GM21526 (cell line): ENCODE measurements around the gene ZNF639.

Experiments used
- ATAC-seq: cut with Tn5 transposase; IDR thresholded peaks from one replicate; pipeline ENCODE4 v1.9.1; 2021; ENCODE audit warnings: moderate library complexity; ENCODE audit not compliant: unreplicated experiment, low FRiP score

ZNF639 gene

DNA sequence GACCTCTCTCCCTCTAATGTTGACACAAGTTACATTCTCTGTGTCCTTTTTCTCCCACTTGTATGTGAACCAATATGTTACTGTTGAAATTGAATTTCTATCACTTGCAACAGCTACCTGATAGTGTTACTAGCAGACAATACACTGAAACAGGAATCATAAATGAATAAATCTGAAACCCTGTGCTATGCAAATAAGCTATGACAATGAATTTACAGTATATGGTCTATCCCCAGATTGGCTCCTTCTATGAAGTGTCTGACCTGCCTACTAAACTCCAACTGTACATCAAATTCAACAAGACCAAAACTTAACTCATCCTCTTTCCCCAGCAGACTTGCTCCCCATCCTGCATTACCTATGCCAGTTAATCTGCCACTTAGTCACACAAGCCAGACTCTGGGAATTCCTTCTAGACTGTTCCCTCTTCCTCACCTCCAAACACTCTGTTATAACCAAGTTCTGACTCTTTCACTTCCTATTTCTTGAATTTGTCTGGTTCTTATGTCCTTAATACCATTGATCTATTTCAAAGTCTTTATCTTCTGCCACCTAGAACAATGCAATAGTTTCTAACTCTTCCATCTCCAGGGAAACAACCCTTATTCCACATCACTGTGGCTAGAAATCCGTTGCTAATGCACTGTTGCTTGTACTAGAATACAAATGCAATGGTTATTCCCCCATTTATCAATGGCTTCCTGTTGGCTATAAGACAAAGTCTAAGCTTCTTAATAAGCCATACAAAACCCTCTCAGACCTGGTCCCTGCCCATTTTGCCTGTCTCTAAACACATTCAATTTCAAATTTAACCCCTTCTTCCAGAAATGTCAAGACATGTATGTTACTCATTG lies 13.4 kb upstream of the ZNF639 start:
- ATAC-seq = peak; percentile 96

GRCh38 chr3:179318876-179319275 lies 4.0 kb upstream of the ZNF639 start:
- no peak for ATAC-seq

GRCh38 chr3:179321668-179322285 lies 1.1 kb upstream of the ZNF639 start:
- ATAC-seq = no peak

- ATAC-seq = peak; percentile 37
Observed at GRCh38 chr3:179323197-179324110, 623 bp downstream of the ZNF639 start.

DNA sequence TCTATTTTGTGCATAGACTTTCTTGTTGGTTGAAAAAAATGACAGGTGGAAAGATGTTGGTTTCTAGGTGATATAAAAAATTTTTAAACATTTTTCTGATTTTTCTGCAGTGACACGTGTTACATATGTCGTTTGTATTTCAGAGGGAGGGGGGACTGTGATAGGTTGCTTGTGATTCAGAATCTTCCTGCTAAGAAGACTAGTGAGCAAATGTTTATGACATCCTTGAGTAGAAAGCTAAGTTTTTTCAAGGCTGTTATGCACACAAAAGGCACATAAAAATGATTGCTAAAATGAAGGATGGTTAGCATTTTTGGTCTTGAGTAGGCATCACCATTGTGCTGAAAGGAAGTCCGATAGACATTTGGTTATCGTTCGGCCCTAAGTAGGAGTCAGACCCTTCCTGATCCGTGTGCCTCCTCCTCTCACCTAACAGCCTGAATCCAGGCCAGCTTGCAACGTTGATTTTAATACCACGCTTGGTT lies 1.5 kb downstream of the ZNF639 start:
- ATAC-seq = no peak

- ATAC-seq = no peak
Observed at GRCh38 chr3:179330438-179330837, 7.6 kb downstream of the ZNF639 start.

DNA sequence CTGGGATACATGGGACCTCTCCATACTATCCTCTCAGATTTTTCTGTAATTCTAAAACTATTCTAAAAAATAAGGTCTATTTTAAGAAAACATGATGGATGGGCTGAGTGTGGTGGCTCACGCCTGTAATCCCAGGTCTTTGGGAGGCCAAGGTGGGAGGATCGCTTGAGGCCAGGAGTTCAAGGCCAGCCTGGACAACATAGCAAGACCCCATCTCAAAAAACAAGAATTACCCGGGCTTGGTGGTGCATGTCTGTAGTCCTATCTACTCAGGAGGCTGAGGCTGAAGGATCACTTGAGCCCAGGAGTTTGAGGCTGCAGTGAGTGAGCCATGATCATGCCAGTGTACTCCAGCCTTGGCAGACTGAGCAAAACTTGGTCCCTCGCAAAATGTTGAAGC lies 9.4 kb downstream of the ZNF639 start:
- ATAC-seq = no peak

GRCh38 chr3:179333084-179333483 lies 10.3 kb downstream of the ZNF639 start:
- no peak for ATAC-seq

GRCh38 chr3:179336345-179336929 lies 13.6 kb downstream of the ZNF639 start:
- ATAC-seq = no peak

- peak; percentile 90 for ATAC-seq
Observed at GRCh38 chr3:179347345-179348194, 24.7 kb downstream of the ZNF639 start, which contains the start of gene MFN1. Gene MFN1, plus strand, starts transcription at chr3:179347709. Its CDS starts 1,143 bp downstream, at chr3:179348852.

GRCh38 chr3:179348325-179349013 lies 25.6 kb downstream of the ZNF639 start:
- peak; percentile 69 for ATAC-seq

DNA sequence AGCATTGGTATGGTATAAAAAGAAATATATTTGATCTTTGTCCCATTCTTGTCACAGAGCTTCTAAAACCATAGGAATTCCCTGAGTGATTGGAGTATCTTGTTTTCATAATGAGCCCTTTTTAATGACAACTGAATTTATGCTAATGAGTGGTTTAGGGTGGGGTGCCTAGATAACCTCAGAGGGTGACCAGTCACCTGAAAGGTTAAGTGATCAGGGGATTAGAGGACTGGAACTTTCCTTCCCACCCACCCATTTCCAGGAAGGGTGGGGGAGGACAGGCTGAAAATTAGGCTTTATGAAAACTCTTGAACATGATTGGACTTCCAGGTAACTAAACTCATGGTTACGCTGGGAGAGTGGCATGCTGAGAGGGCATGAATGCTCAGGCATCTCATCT lies 33.2 kb downstream of the ZNF639 start:
- no peak for ATAC-seq

DNA sequence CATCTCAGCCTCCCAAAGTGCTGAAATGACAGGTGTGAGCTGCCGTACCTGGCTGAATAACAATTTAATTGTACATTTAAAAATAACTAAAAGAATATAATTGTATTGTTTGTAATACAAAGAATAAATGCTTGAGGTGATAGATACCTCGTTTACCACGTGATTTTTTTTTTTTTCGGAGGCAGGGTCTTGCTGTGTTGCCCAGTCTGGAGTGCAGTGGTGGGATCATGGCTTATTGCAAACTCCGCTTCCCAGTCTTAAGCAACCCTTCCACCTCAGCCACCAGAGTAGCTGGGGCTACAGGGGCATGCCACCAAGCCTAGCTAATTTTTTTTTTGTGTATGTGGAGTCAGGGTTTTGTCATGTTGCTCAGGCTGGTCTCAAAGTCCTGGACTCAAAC lies 40.5 kb downstream of the ZNF639 start:
- ATAC-seq = no peak

DNA sequence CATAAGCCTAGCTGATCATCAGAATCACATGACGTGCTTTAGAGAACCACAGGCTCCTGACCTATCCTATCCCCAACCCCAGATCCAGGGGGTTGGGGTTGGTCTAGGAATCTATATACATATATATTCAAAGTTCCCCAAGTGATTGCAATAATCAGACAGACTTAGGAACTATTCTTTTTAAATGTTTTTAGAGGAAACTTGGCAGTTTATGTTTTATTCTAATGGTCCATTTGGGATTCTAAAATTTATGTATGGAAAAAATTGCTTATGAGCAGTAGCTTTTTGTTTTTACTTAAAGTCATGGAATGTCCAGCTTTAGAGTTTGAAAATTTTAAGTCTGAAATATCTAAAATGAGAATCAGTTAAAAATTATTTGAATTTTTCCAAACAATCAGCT lies 46.8 kb downstream of the ZNF639 start:
- ATAC-seq = no peak

DNA sequence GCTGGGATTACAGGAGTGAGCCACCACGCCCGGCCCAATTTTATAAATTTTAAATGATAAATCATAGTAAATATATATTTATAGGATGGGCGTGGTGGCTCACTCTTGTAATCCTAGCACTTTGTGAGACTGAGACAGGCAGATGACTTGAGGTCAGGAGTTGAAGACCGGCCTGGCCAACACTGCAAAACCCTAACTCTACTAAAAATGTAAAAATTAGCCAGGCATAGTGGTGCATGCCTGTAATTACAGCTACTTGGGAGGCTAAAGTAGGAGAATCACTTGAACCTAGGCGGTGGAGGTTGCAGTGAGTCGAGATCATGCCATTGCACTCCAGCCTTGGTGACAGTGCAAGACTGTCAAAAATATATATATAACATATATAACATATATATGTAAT lies 51.1 kb downstream of the ZNF639 start:
- no peak for ATAC-seq

DNA sequence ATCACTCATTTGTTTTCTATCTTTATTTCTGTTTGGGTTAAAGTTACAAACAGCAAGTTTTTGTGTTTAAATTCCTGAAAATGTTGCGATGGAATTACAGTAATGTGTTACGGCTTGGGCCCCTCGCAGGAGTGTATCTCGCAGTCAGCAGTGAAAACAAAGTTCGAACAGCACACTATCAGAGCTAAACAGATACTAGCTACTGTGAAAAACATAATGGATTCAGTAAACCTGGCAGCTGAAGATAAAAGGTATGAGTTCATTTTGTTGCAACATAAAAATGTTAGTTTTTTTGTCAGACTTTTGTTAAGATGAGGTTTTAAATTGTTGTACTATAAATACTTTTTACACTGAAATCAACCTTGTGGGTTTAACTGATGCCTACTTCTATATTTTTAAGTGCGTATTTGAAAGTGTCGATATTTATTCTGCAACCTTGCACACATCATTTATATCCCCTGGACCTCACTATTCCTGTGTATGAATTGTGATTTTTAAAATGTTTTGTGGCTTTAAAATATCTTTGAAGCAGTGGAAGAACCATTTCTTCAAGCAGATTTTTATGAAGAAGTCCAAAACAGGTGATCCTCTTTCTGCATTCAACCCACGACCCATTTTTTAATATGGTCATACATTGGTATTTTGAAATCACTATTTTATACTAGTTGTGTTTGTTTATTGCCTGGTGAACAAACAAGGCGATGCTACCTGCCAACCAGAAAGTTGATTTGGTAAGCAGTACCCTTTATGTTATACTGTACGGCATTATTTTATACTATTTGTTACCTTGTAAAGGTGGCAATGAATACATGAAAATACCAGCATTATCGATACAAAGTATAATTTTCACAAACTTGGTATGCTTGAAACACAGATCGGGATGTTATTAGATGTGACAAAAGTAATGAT lies 52.5 kb downstream of the ZNF639 start:
- ATAC-seq = no peak

DNA sequence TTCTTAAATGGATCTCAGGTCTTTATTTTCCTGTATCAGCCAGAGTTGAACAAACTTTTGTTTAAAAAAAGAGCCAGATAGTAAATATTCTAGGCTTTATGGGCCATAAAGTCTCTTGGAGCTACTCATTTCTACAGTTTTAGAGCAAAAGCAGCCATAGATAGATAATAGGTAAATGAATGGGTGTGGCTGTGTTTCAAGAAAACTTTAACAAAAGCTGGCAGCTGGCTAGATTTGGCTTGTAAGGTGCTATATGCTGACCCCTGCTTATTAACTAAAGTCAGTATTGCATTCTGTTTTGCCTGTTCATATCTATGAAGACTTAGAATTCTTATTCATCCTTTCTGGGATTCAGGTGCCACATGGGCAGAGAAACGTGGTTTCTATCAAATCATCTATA lies 53.6 kb downstream of the ZNF639 start:
- no peak for ATAC-seq
